NT2/D1 (cell line): Measurements from ENCODE around the gene PLEKHA4.

Source experiments
- SUZ12 ChIP-seq: IDR thresholded peaks from 2 replicates; pipeline ENCODE4 v1.6.1; 2011; ENCODE audit not compliant: insufficient read length, insufficient read depth; ENCODE audit errors: extremely low read depth
- YY1 ChIP-seq: IDR thresholded peaks from 2 replicates; pipeline ENCODE4 v1.6.1; 2011; ENCODE audit not compliant: insufficient read length, insufficient read depth
- ZNF274 ChIP-seq: IDR thresholded peaks from 2 replicates; pipeline ENCODE4 v1.6.1; 2011; ENCODE audit warnings: mild to moderate bottlenecking, low read depth, low read length

DNA sequence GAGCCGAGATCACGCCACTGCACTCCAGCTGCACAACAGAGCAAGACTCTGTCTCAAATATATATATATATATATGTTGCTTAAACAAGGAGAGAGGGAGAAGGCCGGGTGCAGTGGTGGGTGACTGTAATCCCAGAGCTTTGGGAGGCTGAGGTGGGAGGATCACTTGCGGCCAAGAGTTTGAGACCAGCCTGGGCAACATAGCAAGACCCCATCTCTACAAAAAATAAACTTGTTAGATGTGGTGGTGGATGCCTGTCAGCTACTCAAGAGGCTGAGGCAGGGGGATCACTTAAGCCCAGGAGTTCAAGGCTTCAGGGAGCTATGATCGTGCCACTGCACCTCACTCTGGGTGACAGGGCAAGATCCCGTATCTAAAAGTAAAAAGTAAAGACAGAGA lies 26.8 kb downstream of the PLEKHA4 start:
- no peak for TF ChIP-seq ZNF274
- TF ChIP-seq YY1, result no peak
- no peak for TF ChIP-seq SUZ12
